SIG-M5 (cell line): ENCODE data around the gene WDR17.
A peak's percentile ranks its signal among the peaks of the same experiment; 100 is the strongest.
"Not testable (repeated sequence)": the region's sequence is repeated elsewhere in the genome, so short reads cannot be mapped to it uniquely, and the experiment has no call there.

ENCODE experiments used
- DNase-seq: peaks from one replicate; lab custom pipeline; 2025; lab: John Stamatoyannopoulos, UW

Gene WDR17

DNA sequence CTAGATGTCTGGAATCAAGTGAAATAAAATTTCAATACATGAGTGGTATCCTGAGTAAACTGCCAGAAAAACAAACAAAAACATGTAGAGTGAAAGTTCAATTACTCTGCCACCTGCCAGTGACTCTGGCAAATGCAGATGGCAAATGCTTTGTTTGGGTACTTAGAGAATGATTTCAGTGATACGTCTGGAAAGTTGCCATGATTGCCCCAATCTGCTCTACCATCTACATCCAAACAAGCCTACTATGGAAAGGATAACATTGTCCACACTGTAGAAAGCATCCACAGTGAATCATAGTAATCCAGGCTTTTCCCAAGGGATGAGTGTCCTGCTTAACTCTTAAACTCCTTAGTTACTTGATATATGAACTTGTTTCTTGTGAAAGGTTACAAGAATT is 126.3 kb downstream of the WDR17 start:
- DNase-seq, result no peak

DNA sequence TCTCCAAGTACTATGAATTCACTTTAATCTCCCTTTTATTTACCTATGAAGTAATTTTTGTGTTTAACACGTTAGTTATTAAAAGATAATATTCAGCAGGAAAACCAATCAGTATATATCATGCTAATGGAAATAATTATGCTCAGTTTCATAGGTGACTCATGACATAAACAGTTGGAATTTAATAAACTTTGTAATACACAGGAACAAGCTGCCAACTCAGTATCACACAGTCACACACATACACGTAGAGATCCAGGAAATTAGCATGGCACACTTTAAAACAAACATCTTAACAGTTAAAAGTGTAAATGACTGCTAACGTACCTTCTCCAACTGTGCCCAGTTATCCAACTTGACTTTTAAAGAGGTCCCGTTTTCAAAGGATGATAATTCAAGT is 127.5 kb downstream of the WDR17 start:
- DNase-seq, result no peak

- no peak for DNase-seq
Observed at GRCh38 chr4:176193938-176194337, 128.3 kb downstream of the WDR17 start.

GRCh38 chr4:176195184-176195978 is 129.7 kb downstream of the WDR17 start, which contains the start of gene SPATA4:
Gene SPATA4 (minus strand): TSS chr4:176195585. CDS start chr4:176195562, 23 bp downstream.
- peak; percentile 65 for DNase-seq

- DNase-seq, result no peak
Observed at GRCh38 chr4:176198316-176198903, 132.8 kb downstream of the WDR17 start.

- DNase-seq, result no peak
Observed at GRCh38 chr4:176205299-176205698, 139.7 kb downstream of the WDR17 start.

GRCh38 chr4:176207839-176208238 is 142.2 kb downstream of the WDR17 start:
- no peak for DNase-seq

DNA sequence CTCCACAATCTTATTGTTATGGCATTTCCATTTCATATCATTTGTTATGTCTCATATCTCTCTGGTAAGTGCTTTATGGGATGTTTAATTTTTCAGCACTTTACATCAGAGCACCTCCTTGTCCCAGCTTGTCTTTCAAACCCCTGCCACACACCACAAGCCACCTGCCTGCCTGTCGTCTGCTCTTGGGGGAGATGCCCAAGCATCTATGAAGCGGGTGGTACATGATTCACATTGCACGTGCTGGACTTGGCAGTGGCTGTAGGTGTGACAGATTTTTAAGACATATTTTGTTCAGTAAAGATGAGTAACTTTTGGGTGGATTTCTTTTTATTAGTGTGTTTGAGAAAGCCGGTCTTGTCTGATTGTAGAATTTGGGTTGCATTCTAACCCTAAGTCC is 143.9 kb downstream of the WDR17 start:
- no peak for DNase-seq

- DNase-seq, result no peak
Observed at GRCh38 chr4:176210101-176210500, 144.5 kb downstream of the WDR17 start.

- DNase-seq, result no peak
Observed at GRCh38 chr4:176210579-176211296, 145.1 kb downstream of the WDR17 start.

DNA sequence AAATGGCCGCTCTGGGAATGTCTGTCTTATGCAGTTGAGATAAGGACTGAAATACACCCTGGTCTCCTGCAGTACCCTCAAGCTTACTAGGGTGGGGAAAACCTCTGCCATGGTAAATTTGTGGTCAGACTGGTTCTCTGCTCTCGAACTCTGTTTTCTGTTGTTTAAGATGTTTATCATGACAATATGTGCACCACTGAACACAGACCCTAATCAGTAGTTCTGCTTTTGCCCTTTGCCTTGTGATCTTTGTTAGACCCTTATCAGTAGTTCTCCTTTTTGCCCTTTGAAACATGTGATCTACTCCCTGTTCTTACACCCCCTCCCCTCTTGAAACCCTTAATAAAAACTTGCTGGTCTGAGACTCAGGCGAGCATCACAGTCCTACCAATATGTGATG is 146.7 kb downstream of the WDR17 start:
- not testable (repeated sequence) for DNase-seq

GRCh38 chr4:176217510-176217909 is 151.9 kb downstream of the WDR17 start:
- DNase-seq, result no peak

GRCh38 chr4:176222149-176222548 is 156.5 kb downstream of the WDR17 start:
- DNase-seq, result no peak

- no peak for DNase-seq
Observed at GRCh38 chr4:176223561-176223960, 157.9 kb downstream of the WDR17 start.

DNA sequence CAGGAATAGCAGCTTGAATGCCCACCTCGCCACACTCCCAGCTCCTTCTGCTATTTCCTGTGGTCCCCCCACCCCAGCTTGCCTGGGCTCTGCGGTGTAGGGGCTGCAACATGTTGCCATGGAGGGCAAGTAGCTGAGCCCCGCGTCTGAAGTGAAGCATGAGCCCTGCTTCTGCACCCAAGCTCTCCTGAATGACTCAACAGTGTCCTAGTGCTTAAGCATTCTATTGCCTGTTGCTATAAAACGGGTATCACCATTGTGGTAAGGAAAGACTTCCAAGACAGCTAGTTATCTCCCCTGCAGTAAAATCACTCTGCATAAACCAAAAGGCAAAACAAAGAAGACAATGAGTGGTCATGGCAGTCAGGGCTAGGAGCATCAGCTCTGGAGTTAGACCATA is 161.1 kb downstream of the WDR17 start:
- DNase-seq, result no peak

- no peak for DNase-seq
Observed at GRCh38 chr4:176229645-176230044, 164.0 kb downstream of the WDR17 start.
